ENCODE measurements around the gene CTIF. TPM values are rescaled to one million over a fixed set of nuclear protein-coding genes. Genes with fewer than 3 reads are reported as not detected.

CTIF gene
- total and polyA plus RNA-seq, 4 donors: 10.6 to 26.7 (median 12.3) TPM

DNA sequence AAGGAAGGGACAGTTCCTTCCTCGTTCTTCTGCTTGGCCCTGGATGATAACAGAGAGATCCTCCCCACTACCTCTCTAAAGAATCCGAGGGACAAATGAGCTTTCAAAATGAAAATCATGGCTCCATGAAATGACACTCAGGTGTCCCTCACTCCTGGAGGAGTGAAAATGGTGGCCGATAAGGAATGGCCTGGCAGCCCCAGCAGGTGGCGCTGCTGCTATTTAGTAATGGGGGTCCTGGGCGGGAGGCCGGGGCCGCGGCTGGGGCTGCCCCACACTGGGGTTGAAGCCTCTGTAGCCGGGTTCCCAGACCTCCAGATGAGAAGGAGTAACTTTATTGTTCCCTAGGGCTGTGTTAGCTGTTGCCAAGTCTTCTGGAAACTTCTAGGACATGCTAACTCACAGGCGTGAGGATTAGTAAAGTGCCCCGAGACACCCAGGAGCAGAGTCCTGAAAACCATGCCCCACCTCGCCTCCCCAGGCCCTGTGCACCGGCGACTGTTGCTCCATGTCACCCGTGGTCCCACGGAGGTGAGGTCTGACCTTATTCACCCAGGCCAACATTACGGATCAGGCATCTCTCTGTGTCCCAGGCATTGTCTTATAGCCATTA is 138.0 kb downstream of the CTIF start:
- Histone ChIP-seq H3K4me1 (ENCODE audit: control insufficient read depth in 4 of 4, insufficient read depth in 4 of 4, low read length in 3 of 4) (peaks cover 14 to 46% (median 37%) of the 10 kb centered on the region in 4 donors), H3K4me3 (ENCODE audit: low read depth in 1 of 3, low read length in 3 of 3) (no peak overlapping the region), H3K9me3 (ENCODE audit: control insufficient read depth in 4 of 4, low read length in 3 of 4) (no peaks in the 10 kb centered on the region), H3K9ac (ENCODE audit: low read depth in 1 of 2, low read length in 2 of 2) (no peak overlapping the region), H3K27me3 (ENCODE audit: control insufficient read depth in 4 of 4, insufficient read depth in 4 of 4, low read length in 3 of 4) (no peaks in the 10 kb centered on the region), H3K36me3 (ENCODE audit: control insufficient read depth in 4 of 4, insufficient read depth in 3 of 4, low read depth in 1 of 4, low read length in 3 of 4) (peaks cover 0 to 4% (median 1%) of the 10 kb centered on the region in 4 donors), H3K27ac (ENCODE audit: low read depth in 1 of 2, low read length in 2 of 2) (peak overlapping the region in 1 of 2 donors; percentile 22)
- peak; percentile 72 for DNase-seq (ENCODE audit: low spot score)
- 45% methylated on average over 17 of the region's 17 CpGs for WGBS
- TF ChIP-seq, protein P1, sequence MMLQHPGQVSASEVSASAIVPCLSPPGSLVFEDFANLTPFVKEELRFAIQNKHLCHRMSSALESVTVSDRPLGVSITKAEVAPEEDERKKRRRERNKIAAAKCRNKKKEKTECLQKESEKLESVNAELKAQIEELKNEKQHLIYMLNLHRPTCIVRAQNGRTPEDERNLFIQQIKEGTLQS (IDR thresholded peaks at IDR 0.05): no peak
- TF ChIP-seq FOXA1 (IDR thresholded peaks at IDR 0.05): no peak
- TF ChIP-seq, protein P2, sequence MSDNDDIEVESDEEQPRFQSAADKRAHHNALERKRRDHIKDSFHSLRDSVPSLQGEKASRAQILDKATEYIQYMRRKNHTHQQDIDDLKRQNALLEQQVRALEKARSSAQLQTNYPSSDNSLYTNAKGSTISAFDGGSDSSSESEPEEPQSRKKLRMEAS (IDR thresholded peaks at IDR 0.05): no peak
- TF ChIP-seq NR2F2 (IDR thresholded peaks at IDR 0.05): no peak
- TF ChIP-seq HNF4A (conservative IDR thresholded peaks at IDR 0.05): no peak
- TF ChIP-seq YY1 (IDR thresholded peaks at IDR 0.05): peak; percentile 79
- no peak for TF ChIP-seq RXRA (IDR thresholded peaks at IDR 0.05)
- TF ChIP-seq JUND (IDR thresholded peaks at IDR 0.05): no peak
- no peak for TF ChIP-seq HNF4G (IDR thresholded peaks at IDR 0.05)
- TF ChIP-seq, protein P3, sequence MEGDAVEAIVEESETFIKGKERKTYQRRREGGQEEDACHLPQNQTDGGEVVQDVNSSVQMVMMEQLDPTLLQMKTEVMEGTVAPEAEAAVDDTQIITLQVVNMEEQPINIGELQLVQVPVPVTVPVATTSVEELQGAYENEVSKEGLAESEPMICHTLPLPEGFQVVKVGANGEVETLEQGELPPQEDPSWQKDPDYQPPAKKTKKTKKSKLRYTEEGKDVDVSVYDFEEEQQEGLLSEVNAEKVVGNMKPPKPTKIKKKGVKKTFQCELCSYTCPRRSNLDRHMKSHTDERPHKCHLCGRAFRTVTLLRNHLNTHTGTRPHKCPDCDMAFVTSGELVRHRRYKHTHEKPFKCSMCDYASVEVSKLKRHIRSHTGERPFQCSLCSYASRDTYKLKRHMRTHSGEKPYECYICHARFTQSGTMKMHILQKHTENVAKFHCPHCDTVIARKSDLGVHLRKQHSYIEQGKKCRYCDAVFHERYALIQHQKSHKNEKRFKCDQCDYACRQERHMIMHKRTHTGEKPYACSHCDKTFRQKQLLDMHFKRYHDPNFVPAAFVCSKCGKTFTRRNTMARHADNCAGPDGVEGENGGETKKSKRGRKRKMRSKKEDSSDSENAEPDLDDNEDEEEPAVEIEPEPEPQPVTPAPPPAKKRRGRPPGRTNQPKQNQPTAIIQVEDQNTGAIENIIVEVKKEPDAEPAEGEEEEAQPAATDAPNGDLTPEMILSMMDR (IDR thresholded peaks at IDR 0.05; ENCODE audit: low read depth, low read length, missing input control): peak; percentile 75
- TF ChIP-seq FOXA2 (IDR thresholded peaks at IDR 0.05): no peak
- peak; percentile 76 to 81 for TF ChIP-seq RAD21 (IDR thresholded peaks at IDR 0.05)
- TF ChIP-seq, protein P4, sequence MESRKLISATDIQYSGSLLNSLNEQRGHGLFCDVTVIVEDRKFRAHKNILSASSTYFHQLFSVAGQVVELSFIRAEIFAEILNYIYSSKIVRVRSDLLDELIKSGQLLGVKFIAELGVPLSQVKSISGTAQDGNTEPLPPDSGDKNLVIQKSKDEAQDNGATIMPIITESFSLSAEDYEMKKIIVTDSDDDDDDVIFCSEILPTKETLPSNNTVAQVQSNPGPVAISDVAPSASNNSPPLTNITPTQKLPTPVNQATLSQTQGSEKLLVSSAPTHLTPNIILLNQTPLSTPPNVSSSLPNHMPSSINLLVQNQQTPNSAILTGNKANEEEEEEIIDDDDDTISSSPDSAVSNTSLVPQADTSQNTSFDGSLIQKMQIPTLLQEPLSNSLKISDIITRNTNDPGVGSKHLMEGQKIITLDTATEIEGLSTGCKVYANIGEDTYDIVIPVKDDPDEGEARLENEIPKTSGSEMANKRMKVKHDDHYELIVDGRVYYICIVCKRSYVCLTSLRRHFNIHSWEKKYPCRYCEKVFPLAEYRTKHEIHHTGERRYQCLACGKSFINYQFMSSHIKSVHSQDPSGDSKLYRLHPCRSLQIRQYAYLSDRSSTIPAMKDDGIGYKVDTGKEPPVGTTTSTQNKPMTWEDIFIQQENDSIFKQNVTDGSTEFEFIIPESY (IDR thresholded peaks at IDR 0.05): no peak

DNA sequence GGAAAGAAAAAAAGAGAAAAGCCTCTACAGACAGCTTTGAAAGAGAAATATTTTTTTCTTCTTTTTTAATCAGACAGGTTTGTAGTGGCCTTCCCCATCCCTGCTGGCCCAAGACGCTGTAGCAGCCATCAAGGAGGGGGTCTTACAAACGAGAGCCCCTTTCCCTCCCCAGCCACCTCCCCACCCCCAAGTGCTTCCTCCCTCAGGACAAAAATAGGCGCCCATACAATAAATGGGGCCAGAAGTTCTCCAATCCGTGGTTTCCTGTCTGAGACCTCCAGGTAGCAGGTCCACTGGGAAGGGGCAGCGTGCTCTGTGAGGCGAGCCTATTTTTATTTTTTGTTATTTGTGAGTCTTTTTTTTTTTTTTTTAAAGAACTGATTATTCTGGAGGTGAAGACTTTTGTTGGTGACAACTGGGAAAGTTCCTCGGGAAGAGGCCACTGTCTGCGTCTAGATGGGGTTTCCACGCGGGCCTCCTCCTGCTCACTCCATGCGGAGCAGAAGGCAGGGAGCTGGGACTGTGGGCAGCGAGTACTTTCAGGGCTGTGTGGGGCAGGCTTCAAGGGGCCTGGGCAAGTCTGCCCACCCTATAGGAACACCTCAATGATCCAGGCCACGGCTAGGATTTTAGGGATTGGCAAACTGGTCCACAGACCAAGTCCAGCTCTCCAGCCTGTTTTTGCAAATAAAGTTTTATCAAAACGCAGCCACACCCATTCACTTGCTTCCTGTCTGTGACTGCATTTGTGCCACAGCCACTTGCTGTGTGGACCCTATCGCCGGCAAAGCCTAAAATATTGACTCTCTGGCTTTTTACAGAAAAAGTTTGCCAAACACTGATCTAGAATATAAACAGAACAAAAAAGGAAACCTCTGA is 139.6 kb downstream of the CTIF start:
- Histone ChIP-seq H3K9me3 (ENCODE audit: control insufficient read depth in 4 of 4, low read length in 3 of 4) (no peaks in the 10 kb centered on the region), H3K4me3 (ENCODE audit: low read depth in 1 of 3, low read length in 3 of 3) (no peak overlapping the region), H3K4me1 (ENCODE audit: control insufficient read depth in 4 of 4, insufficient read depth in 4 of 4, low read length in 3 of 4) (peaks cover 13 to 32% (median 29%) of the 10 kb centered on the region in 4 donors), H3K9ac (ENCODE audit: low read depth in 1 of 2, low read length in 2 of 2) (no peak overlapping the region), H3K27me3 (ENCODE audit: control insufficient read depth in 4 of 4, insufficient read depth in 4 of 4, low read length in 3 of 4) (no peaks in the 10 kb centered on the region), H3K36me3 (ENCODE audit: control insufficient read depth in 4 of 4, insufficient read depth in 3 of 4, low read depth in 1 of 4, low read length in 3 of 4) (peaks cover 0 to 9% (median 2%) of the 10 kb centered on the region in 4 donors), H3K27ac (ENCODE audit: low read depth in 1 of 2, low read length in 2 of 2) (no peak overlapping the region)
- DNase-seq (ENCODE audit: low spot score): no peak
- WGBS: 87% methylated on average over 16 of the region's 16 CpGs
- TF ChIP-seq, protein P3 (IDR thresholded peaks at IDR 0.05; ENCODE audit: low read depth, low read length, missing input control): no peak

All from liver (tissue), 9 donors.